IMR-90 (cell line): ENCODE measurements around the gene TFAP2C. TPM values are rescaled to one million over a fixed set of nuclear protein-coding genes. Genes with fewer than 3 reads are reported as not detected.

Experiments
- ATAC-seq: fragments of 200-7000 bp; cut with Tn5 transposase; 2 replicates; pipeline ENCODE4 v1.9.1; 2020; ENCODE audit warnings: low read depth, mild to moderate bottlenecking, moderate library complexity
- BruUV-seq: library from RNA; stranded (reverse); fragments of 400-500 nt; replicated peaks from 2 replicates; lab custom pipeline; 2021; lab: Mats Ljungman, UMichigan
- CTCF ChIA-PET: fragments of 300-600 bp; formaldehyde crosslinking; extraction: SDS; loops from one replicate; lab custom pipeline; 2021; ENCODE audit warnings: antibody characterized with exemption; lab: Yijun Ruan, JAX
- POLR2A ChIA-PET: fragments of 300-600 bp; sonication (Branson Sonifier 250); formaldehyde crosslinking; loops from one replicate; lab custom pipeline; 2022; ENCODE audit warnings: antibody characterized with exemption; ENCODE audit not compliant: unreplicated experiment; lab: Charles Lee
- DNase-seq: peaks from one replicate; pipeline ENCODE4 v3.0.0; 2013
- H2AFZ ChIP-seq: replicated peaks from 2 replicates; pipeline ENCODE3; 2013; ENCODE audit warnings: low read length, mild to moderate bottlenecking; ENCODE audit not compliant: poor library complexity
- H2AK5ac ChIP-seq: 2 replicates; pipeline ENCODE4 v1.6.1; 2013; ENCODE audit warnings: low read depth, low read length, inconsistent platforms
- H2AK9ac ChIP-seq: replicated peaks from 2 replicates; pipeline ENCODE3; 2013; ENCODE audit warnings: mild to moderate bottlenecking, low read depth, low read length, moderate library complexity; ENCODE audit not compliant: poor library complexity
- H2BK120ac ChIP-seq: 2 replicates; pipeline ENCODE4 v1.6.1; 2013; ENCODE audit warnings: low read depth, low read length, inconsistent platforms
- H2BK15ac ChIP-seq: 3 replicates; pipeline ENCODE4 v1.6.1; 2013; ENCODE audit warnings: low read depth, low read length, inconsistent platforms
- H2BK20ac ChIP-seq: 2 replicates; pipeline ENCODE4 v1.6.1; 2013; ENCODE audit warnings: low read depth, mild to moderate bottlenecking, inconsistent platforms, low read length, moderate library complexity
- H2BK5ac ChIP-seq: 2 replicates; pipeline ENCODE4 v1.6.1; 2013; ENCODE audit warnings: mild to moderate bottlenecking, low read depth, low read length, inconsistent platforms; ENCODE audit not compliant: poor library complexity, severe bottlenecking
- H3K14ac ChIP-seq: replicated peaks from 2 replicates; pipeline ENCODE4 v1.6.1; 2013; ENCODE audit warnings: low read depth, low read length, inconsistent platforms
- H3K18ac ChIP-seq: 2 replicates; pipeline ENCODE4 v1.6.1; 2013; ENCODE audit warnings: low read depth, low read length, control low read depth
- H3K23ac ChIP-seq: 2 replicates; pipeline ENCODE4 v1.6.1; 2013; ENCODE audit warnings: low read depth, low read length, inconsistent platforms
- H3K27ac ChIP-seq: 2 replicates; pipeline ENCODE4 v1.5.1; 2013; ENCODE audit warnings: mild to moderate bottlenecking, control low read depth, low read length; ENCODE audit not compliant: insufficient read depth
- H3K27me3 ChIP-seq: 2 replicates; pipeline ENCODE4 v1.6.1; 2013; ENCODE audit warnings: low read length; ENCODE audit not compliant: control insufficient read depth, insufficient read depth
- H3K36me3 ChIP-seq: 2 replicates; pipeline ENCODE4 v1.6.1; 2013; ENCODE audit warnings: low read length, mixed read lengths; ENCODE audit not compliant: control insufficient read depth, insufficient read depth
- H3K4ac ChIP-seq: 2 replicates; pipeline ENCODE4 v1.6.1; 2013; ENCODE audit warnings: low read depth, low read length, inconsistent platforms
- H3K4me1 ChIP-seq: 2 replicates; pipeline ENCODE4 v1.6.1; 2013; ENCODE audit warnings: low read length, mixed read lengths; ENCODE audit not compliant: control insufficient read depth, insufficient read depth
- H3K4me2 ChIP-seq: 2 replicates; pipeline ENCODE4 v1.6.1; 2013; ENCODE audit warnings: low read depth, mild to moderate bottlenecking, control low read depth, low read length, moderate library complexity
- H3K4me3 ChIP-seq: 2 replicates; pipeline ENCODE4 v1.5.1; 2013; ENCODE audit warnings: low read depth, mild to moderate bottlenecking, control low read depth, low read length, moderate library complexity; ENCODE audit not compliant: insufficient read depth
- H3K56ac ChIP-seq: 2 replicates; pipeline ENCODE4 v1.6.1; 2013; ENCODE audit warnings: low read length, inconsistent platforms; ENCODE audit not compliant: insufficient read depth; ENCODE audit errors: extremely low read depth
- H3K79me1 ChIP-seq, 2 experiments: 2 replicates each; pipeline ENCODE4 v1.6.1; 2013; ENCODE audit warnings: low read length in 2 of 2, inconsistent platforms in 1 of 2, low read depth in 1 of 2
- H3K9ac ChIP-seq: 2 replicates; pipeline ENCODE4 v1.6.1; 2013; ENCODE audit warnings: low read depth, low read length, control low read depth
- H3K9me1 ChIP-seq: 2 replicates; pipeline ENCODE4 v1.6.1; 2013; ENCODE audit warnings: low read length, inconsistent platforms; ENCODE audit not compliant: insufficient read depth
- H3K9me3 ChIP-seq: 2 replicates; pipeline ENCODE4 v1.6.1; 2013; ENCODE audit warnings: low read length; ENCODE audit not compliant: control insufficient read depth, insufficient read depth
- H4K20me1 ChIP-seq: 2 replicates; pipeline ENCODE4 v1.6.1; 2013; ENCODE audit warnings: low read length, inconsistent platforms; ENCODE audit not compliant: insufficient read depth
- H4K5ac ChIP-seq: 2 replicates; pipeline ENCODE4 v1.6.1; 2013; ENCODE audit warnings: mild to moderate bottlenecking, low read depth, low read length, control low read depth
- H4K8ac ChIP-seq, 2 experiments: 2 replicates each; pipeline ENCODE4 v1.6.1; 2013; ENCODE audit warnings: low read depth in 2 of 2, low read length in 2 of 2, control low read depth in 1 of 2, inconsistent platforms in 1 of 2
- H4K91ac ChIP-seq: 2 replicates; pipeline ENCODE4 v1.6.1; 2013; ENCODE audit warnings: low read depth, low read length, inconsistent platforms; ENCODE audit not compliant: insufficient read depth
- BHLHE40 ChIP-seq: fragments of 150-350 bp; IDR thresholded peaks from 2 replicates; pipeline ENCODE4 v1.6.1; 2016; ENCODE audit warnings: mild to moderate bottlenecking, low read depth, low read length
- CTCF ChIP-seq: conservative IDR thresholded peaks from 2 replicates; pipeline ENCODE4 v1.5.1; 2012; ENCODE audit warnings: mild to moderate bottlenecking, low read depth, low read length, improper control_type of control experiment
- FOS ChIP-seq: fragments of 150-350 bp; IDR thresholded peaks from 2 replicates; pipeline ENCODE4 v1.6.1; 2016; ENCODE audit warnings: low read depth, low read length
- MAFK ChIP-seq: IDR thresholded peaks from 2 replicates; pipeline ENCODE4 v1.6.1; 2012; ENCODE audit warnings: low read depth, low read length, improper control_type of control experiment
- RAD21 ChIP-seq: IDR thresholded peaks from 2 replicates; pipeline ENCODE4 v1.6.1; 2012; ENCODE audit warnings: low read length, improper control_type of control experiment
- RFX5 ChIP-seq: IDR thresholded peaks from 2 replicates; pipeline ENCODE4 v1.8.0; 2012; ENCODE audit warnings: low read depth, mild to moderate bottlenecking, low read length, moderate library complexity
- SMC3 ChIP-seq: fragments of 150-350 bp; IDR thresholded peaks from 2 replicates; pipeline ENCODE4 v1.6.1; 2016; ENCODE audit warnings: low read depth, mild to moderate bottlenecking, antibody characterized with exemption, low read length, moderate library complexity
- USF2 ChIP-seq: fragments of 150-350 bp; IDR thresholded peaks from 2 replicates; pipeline ENCODE4 v1.6.1; 2017; ENCODE audit warnings: mild to moderate bottlenecking, antibody characterized with exemption, low read length, low read depth
- WGBS, 2 experiments: methylation state at CpG; one replicate each; pipeline versions ENCODE4 v1.1.5 to v1.1.7; 2013; ENCODE audit warnings: missing lambda C conversion rate in 2 of 2; ENCODE audit not compliant: insufficient read length in 1 of 2; ENCODE audit errors: extremely low coverage in 2 of 2; 5-methylcytosine and 5-hydroxymethylcytosine counted together
- dilution Hi-C: fragments of 300-500 bp; cut with HindIII; formaldehyde crosslinking; loops from one replicate; pipeline ENCODE4 v1.14.3; 2018; ENCODE audit warnings: low sequenced_read_pairs; ENCODE audit not compliant: unreplicated experiment
- in situ Hi-C: fragments of 300-500 bp; cut with MboI; formaldehyde crosslinking; loops from 3 replicates; pipeline ENCODE4 v1.14.3; 2019; ENCODE audit warnings: low sequenced_read_pairs, inconsistent platforms, mixed read lengths
- intact Hi-C: fragments of 100-400 bp; cut with micrococcal nuclease; formaldehyde crosslinking; loops from 2 replicates; pipeline ENCODE4 v1.10.0; 2022
- polyA plus RNA-seq, 3 experiments: library from polyadenylated mRNA; depleted of rRNA; stranded (reverse); fragments of >200 nt; gene quantifications; 2 replicates each; pipeline ENCODE4 v1.2.3, GENCODE V29; 2012; ENCODE audit warnings: low replicate concordance in 1 of 3
- total RNA-seq: library from RNA; depleted of rRNA; stranded (reverse); fragments of >200 nt; gene quantifications from 2 replicates; pipeline ENCODE4 v1.2.3, GENCODE V29; 2012

Gene TFAP2C
- total and polyA plus RNA-seq, 2 of the 4 experiments (the other 2 are of a cell fraction), result under 0.01 to 0.05 TPM

GRCh38 chr20:56624786-56625681, 4.1 kb upstream of the TFAP2C start:
- Histone ChIP-seq H3K9ac (no peak overlapping the region), H2BK5ac (no peak overlapping the region), H2AK9ac (no peak overlapping the region), H3K14ac (no peak overlapping the region), H2AFZ (peak overlapping the region; percentile 32), H2BK15ac (no peak overlapping the region), H4K91ac (no peak overlapping the region), H2BK20ac (no peak overlapping the region), H4K5ac (no peak overlapping the region), H2BK120ac (no peak overlapping the region), H3K4me1 (no peaks in the 10 kb centered on the region; the same call in 1 of the 2 replicates), H3K9me3 (no peaks in the 10 kb centered on the region), H3K4ac (no peak overlapping the region), H3K56ac (no peak overlapping the region), H3K4me2 (no peak overlapping the region), H3K36me3 (no peaks in the 10 kb centered on the region), H3K18ac (no peak overlapping the region), H4K8ac (no peak overlapping the region), H3K27ac (no peak overlapping the region), H3K4me3 (no peak overlapping the region), H3K23ac (no peak overlapping the region), H3K27me3 (peaks cover 61% of the 10 kb centered on the region), H2AK5ac (no peak overlapping the region), H3K79me1 (no peaks in the 10 kb centered on the region), H3K9me1 (no peaks in the 10 kb centered on the region), H4K20me1 (no peaks in the 10 kb centered on the region)
- ChIA-PET POLR2A (no interaction called here), CTCF (no interaction called here)
- ATAC-seq (no peak), DNase-seq (no peak)
- intact Hi-C loops, result no loop called here
- BruUV-seq, result no TSS peak
- WGBS, 2 experiments, result 1% methylated on average over 19 of the region's 54 CpGs; no CpG with 5 or more reads in 1 of the 2 experiments
- dilution Hi-C loops, result no loop called here
- TF ChIP-seq MAFK (no peak), FOS (no peak), RFX5 (no peak), USF2 (no peak), SMC3 (no peak), CTCF (no peak), RAD21 (no peak), BHLHE40 (no peak)
- in situ Hi-C loops, result no loop called here
